NCI-H187 treated with DMSO at 0.1 percent for 48 hours (cell line): ENCODE measurements around the gene ZNF74.
"Not testable (repeated sequence)": the region's sequence is repeated elsewhere in the genome, so short reads cannot be mapped to it uniquely, and the experiment has no call there.

Source experiments
- DNase-seq: peaks from one replicate; lab custom pipeline; 2025; lab: John Stamatoyannopoulos, UW

The ZNF74 gene

DNA sequence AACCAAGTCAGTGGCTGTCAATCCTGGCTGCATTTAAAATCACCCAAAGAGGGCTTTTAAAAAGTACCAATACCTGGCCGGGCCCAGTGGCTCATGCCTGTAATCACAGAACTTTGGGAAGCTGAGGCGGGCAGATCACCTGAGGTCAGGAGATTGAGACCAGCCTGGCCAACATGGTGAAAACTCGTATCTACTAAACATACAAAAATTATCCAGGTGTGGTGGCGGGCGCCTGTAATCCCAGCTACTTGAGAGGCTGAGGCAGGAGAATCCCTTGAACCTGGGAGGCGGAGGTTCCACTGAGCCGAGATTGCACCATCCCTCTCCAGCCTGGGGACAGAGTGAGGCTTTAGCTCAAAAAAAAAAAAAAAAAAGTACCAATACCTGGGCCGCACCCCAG lies 17.7 kb upstream of the ZNF74 start:
- DNase-seq: not testable (repeated sequence)

DNA sequence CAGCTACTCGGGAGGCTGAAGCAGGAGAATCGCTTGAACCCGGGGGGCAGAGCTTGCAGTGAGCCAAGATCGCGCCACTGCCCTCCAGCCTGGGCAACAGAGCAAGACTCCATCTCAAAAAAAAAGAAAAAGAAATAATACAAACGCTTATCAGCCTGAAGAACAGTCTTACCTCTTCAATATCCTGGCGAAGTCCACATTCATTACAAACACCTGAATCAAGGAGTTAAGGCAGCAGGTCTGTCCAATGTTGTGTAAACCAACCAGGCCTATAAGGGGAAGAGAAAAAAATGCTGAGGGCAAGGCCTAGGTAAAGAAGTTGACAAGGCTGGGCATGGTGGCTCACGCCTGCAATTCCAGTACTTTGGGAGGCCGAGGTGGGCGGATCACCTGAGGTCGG lies 17.0 kb upstream of the ZNF74 start:
- not testable (repeated sequence) for DNase-seq

DNA sequence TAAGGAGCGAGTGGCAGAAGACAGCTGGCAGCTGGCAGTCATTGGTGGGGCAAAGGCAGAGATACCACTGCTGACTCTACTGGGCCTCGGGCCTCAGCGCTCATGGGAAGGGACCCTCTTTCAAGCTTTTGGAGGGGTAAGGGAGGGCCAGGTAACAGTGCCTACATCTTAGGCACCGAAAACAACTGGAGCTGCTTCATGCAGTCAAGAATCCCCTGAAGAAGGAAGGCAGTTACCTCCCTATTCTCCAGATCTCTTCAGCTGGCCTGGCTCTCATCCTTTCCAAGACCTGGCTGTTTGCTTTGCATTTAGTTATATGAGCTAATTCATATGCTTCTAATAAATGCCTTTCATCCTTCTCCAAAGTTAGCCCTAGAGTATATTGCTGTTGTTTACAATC lies 15.8 kb upstream of the ZNF74 start:
- no peak for DNase-seq

GRCh38 chr22:20378684-20379083 lies 15.3 kb upstream of the ZNF74 start:
- DNase-seq: not testable (repeated sequence)

GRCh38 chr22:20380486-20380885 lies 13.5 kb upstream of the ZNF74 start:
- DNase-seq: no peak

DNA sequence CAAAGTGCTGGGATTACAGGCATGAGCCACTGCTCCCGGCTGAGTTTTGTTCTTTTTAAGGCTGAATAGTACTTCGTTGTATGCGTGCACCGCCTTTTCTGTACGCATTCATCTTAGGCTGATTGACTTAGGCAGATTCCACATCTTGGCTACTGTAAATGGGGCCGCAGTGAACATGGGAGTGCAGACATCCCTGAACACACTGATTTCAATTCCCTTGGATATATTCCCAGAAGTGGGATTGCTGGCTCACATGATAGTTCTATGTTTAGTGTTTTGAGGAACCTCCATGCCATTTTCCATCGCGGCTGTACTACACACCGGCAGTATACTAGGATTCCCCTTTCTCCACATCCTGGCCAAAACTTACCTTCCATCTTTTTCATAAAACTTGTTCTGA lies 10.4 kb upstream of the ZNF74 start:
- no peak for DNase-seq

DNA sequence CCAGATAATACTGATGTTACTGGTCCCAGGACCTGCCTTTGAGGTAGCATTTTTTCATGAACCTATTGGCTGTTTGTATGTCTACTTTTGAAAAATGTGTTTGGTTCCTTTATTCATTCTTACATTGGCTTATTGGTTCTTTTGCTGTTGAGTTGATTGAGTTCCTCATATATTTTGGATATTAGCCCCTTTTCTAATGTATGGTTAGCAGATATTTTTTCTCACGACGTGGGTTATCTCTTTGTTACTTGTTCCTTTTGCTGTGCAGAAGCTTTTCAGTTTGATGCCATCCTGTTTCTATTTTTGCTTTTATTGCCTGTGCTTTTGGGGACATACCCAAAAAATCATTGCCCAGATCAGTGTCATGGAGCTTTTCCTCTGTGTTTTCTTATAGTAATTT lies 9.8 kb upstream of the ZNF74 start:
- no peak for DNase-seq

GRCh38 chr22:20384865-20385264 lies 9.1 kb upstream of the ZNF74 start:
- DNase-seq: no peak

GRCh38 chr22:20386336-20386735 lies 7.6 kb upstream of the ZNF74 start:
- DNase-seq: no peak

GRCh38 chr22:20386972-20387371 lies 7.0 kb upstream of the ZNF74 start:
- DNase-seq: no peak

GRCh38 chr22:20388200-20388599 lies 5.8 kb upstream of the ZNF74 start:
- no peak for DNase-seq

GRCh38 chr22:20389288-20389687 lies 4.7 kb upstream of the ZNF74 start:
- no peak for DNase-seq

DNA sequence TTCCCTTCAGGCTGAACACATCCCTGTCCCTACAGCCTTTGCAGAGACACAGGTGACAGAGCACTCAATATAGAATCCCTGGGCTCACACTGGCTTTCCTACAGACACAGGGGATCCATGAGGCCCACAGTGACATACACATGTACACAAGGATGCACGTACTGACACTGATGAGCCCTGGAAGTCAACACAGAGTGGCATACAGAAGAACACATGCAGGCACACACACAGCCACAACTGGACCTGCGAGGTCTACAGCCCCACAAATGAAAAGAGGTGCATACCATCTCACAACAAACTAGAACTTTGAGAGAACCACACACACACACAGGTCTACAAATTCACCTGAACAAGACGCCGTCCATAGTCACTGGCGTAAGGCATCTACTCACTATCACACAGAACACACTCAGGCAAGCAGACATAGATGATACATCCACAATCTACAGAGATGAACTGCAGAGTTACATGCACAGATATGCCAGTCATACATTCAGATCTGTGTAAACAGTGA lies 3.5 kb upstream of the ZNF74 start:
- DNase-seq: no peak

GRCh38 chr22:20391222-20391621 lies 2.7 kb upstream of the ZNF74 start:
- DNase-seq: no peak

GRCh38 chr22:20392365-20392881 lies 1.5 kb upstream of the ZNF74 start:
- DNase-seq: not testable (repeated sequence)

- no peak for DNase-seq
Observed at GRCh38 chr22:20392983-20393704, 807 bp upstream of the ZNF74 start.

DNA sequence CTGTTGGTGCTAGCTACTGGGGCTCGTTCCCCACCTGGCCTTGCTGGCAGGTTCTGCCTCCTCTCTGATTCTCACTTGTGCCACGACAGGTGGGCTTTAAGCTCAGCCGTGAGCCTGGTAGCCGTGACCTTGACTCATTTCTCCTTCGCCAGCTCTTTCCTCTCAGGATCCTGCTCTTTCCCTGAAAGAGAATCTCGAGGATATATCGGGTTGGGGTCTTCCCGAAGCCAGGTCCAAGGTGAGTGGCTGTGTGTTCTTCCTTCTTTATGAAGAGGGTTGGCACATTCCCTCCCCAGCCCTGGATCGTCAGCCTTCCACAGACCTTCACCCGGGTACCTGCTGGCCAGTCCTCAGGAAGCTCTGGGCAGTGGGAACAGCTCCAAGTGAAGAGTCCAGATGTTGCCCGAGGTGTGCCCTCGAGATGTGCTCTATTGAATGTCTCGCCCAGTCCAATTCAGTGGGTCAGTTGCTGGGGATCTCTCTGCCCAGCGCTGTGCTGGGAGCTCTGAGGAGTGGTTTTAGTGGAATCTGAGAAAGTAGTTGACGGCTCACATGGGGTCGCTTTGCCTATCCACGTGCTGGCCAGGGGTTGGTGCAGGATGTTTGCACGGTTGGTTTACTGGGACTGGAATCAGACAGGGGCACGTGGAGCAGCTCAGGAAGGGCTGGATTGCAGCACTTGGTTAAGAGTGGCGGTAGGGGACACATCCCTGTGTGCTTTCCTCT lies 1.4 kb downstream of the ZNF74 start:
- DNase-seq: no peak

GRCh38 chr22:20395907-20396287 lies 1.9 kb downstream of the ZNF74 start:
- no peak for DNase-seq

DNA sequence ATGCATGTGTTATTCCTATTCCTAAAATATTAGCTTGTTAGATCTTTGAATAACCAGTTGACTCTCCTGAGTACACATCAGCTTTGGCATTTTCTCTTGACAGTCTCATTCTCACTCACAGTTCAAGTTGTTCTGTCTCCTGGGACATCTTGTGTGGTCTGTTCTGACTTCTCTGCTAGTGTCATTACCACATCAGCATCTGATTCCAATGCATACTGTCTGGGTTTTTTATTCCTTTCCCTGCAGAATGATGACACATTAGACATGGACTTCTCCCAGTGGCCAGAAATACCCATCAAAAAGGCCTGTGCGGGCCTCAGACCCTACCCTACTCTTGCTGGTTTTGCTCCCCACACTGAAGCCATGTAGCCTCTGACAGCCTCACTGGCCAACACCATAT lies 2.7 kb downstream of the ZNF74 start:
- DNase-seq: no peak

DNA sequence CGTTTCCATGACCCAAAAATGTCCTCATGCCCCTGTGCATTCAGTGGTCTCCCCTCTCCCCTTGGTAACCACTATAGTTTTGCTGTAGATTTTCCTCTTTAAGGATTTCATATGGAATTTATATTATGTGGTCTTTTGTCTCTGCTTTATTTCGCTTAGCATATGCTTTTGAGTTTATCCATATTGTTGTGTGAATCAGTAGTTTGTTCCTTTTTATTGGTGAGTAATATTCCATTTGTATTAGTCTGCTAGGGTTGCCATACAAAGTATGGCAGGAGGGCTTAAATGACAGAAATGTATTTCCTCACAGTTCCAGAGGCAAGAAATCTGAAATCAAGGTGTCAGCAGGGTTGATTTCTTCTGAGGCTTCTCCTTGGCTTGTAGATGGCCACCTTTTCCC lies 3.5 kb downstream of the ZNF74 start:
- DNase-seq: no peak

GRCh38 chr22:20398420-20398819 lies 4.5 kb downstream of the ZNF74 start:
- DNase-seq: no peak

- DNase-seq: no peak
Observed at GRCh38 chr22:20399866-20400605, 6.1 kb downstream of the ZNF74 start.
